Measurements from ENCODE around the gene BPIFB1.

GRCh38 chr20:33279261-33279910, 3.6 kb upstream of the BPIFB1 start:
- TF ChIP-seq, protein P1, sequence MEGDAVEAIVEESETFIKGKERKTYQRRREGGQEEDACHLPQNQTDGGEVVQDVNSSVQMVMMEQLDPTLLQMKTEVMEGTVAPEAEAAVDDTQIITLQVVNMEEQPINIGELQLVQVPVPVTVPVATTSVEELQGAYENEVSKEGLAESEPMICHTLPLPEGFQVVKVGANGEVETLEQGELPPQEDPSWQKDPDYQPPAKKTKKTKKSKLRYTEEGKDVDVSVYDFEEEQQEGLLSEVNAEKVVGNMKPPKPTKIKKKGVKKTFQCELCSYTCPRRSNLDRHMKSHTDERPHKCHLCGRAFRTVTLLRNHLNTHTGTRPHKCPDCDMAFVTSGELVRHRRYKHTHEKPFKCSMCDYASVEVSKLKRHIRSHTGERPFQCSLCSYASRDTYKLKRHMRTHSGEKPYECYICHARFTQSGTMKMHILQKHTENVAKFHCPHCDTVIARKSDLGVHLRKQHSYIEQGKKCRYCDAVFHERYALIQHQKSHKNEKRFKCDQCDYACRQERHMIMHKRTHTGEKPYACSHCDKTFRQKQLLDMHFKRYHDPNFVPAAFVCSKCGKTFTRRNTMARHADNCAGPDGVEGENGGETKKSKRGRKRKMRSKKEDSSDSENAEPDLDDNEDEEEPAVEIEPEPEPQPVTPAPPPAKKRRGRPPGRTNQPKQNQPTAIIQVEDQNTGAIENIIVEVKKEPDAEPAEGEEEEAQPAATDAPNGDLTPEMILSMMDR (IDR thresholded peaks at IDR 0.05): no peak
- no peak for TF ChIP-seq POLR2A (IDR thresholded peaks at IDR 0.05; ENCODE audit: low read depth)

Data from esophagus muscularis mucosa (tissue), 3 donors.